Right lobe of liver (tissue), 6 donors: Measurements from ENCODE around the gene ZNF445. TPM values are rescaled to one million over a fixed set of nuclear protein-coding genes. Genes with fewer than 3 reads are reported as not detected.

ENCODE experiments used
- ATAC-seq, 4 donors: fragments of 200-7000 bp; cut with Tn5 transposase; one replicate each; pipeline ENCODE4 v1.9.1; 2020; ENCODE audit warnings: mild to moderate bottlenecking in 4 of 4, moderate library complexity in 4 of 4
- DNase-seq, 3 donors: peaks; one replicate each; pipeline ENCODE4 v3.0.0-alpha.2; 2020
- H3K27ac ChIP-seq, 3 donors: fragments of 200-600 bp; one replicate each; pipeline ENCODE4 v1.8.0; 2022
- H3K27me3 ChIP-seq, 2 donors: fragments of 200-600 bp; one replicate each; pipeline ENCODE4 v1.8.0; 2022
- H3K36me3 ChIP-seq, 4 donors: fragments of 200-600 bp; sonication (generic) in 1 of 4; one replicate each; pipeline versions ENCODE4 v1.5.1 to v1.8.0; 2017 to 2022; ENCODE audit warnings: control low read depth in 1 of 4
- H3K4me1 ChIP-seq, 4 donors: fragments of 200-600 bp; sonication (generic) in 1 of 4; one replicate each; pipeline versions ENCODE4 v1.5.1 to v1.8.0; 2017 to 2022; ENCODE audit warnings: control low read depth in 1 of 4
- H3K4me3 ChIP-seq, 3 donors: fragments of 200-600 bp; one replicate each; pipeline ENCODE4 v1.8.0; 2022
- H3K9me3 ChIP-seq, 4 donors: fragments of 200-600 bp; sonication (generic) in 1 of 4; one replicate each; pipeline versions ENCODE4 v1.5.1 to v1.8.0; 2017 to 2022; ENCODE audit warnings: control low read depth in 1 of 4
- POLR2A ChIP-seq: fragments of 450-650 bp; IDR thresholded peaks from one replicate; pipeline ENCODE4 v1.6.1; 2017; ENCODE audit warnings: antibody characterized with exemption, mild to moderate bottlenecking
- WGBS: methylation state at CpG from one replicate; pipeline ENCODE4 v1.1.6; 2018; ENCODE audit warnings: low coverage, low lambda C conversion rate; ENCODE audit not compliant: insufficient coverage; ENCODE audit errors: missing lambda C conversion rate; 5-methylcytosine and 5-hydroxymethylcytosine counted together
- intact Hi-C, 2 donors: fragments of 100-400 bp; cut with DNase I; formaldehyde crosslinking; loops; one replicate each; pipeline versions ENCODE4 v1.11.2 to v1.14.1; 2022
- total RNA-seq, 6 experiments: library from RNA; depleted of rRNA in 2 of 6; stranded (reverse); fragments of >200 nt in 2 of 6; fragmentation: NEBNext Ultra II Directional in 3 of 6; extraction: Animal tissue kit (Norgen Biotek cat#: 25700) in 3 of 6; gene quantifications; one replicate each; pipeline versions ENCODE4 v1.1.0 to v1.2.4, GENCODE V29; 2016 to 2023
- TF ChIP-seq, protein P1 (sequence below), 4 donors: fragments of 200-600 bp in 3 of 4; fragments of 450-650 bp in 1 of 4; IDR thresholded peaks; one replicate each; pipeline versions ENCODE4 v1.5.1 to v1.8.0; 2016 to 2022; ENCODE audit warnings: antibody characterized with exemption in 4 of 4, mild to moderate bottlenecking in 2 of 4
- donor health status: DM: no; HTN: yes; CAD: no.
- donor health status: DM: no; HTN: no; CAD: no.
- donor health status: DM: no; HTN: no; CAD: no.
- donor health status: DM: no; HTN: yes; CAD: no.
- donor health status: DM: no; HTN: yes; CAD: no.

The ZNF445 gene
- total RNA-seq, 6 experiments from 2014 or later, result 3.2 to 10.1 (median 8.9) TPM

DNA sequence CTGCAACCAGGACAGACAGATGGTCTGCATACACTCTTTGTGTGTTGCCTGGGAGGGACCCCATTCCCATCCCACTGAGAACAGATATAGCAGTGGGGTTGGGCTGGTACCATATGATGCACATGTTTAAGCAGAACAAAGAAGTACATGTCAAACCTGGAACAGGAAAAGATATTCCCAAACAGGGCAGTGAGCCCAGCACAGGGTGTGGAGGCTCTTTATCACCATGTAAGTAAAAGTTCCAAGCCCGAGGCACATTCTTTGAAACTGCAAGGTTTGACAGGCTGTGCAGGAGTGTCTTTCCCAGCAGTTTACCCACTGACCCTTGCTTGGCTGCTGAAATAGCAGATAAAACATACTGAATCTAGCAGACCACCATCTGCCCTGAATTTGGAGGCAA lies 5.3 kb upstream of the ZNF445 start:
- H3K4me3 ChIP-seq, result no peak overlapping the region
- TF ChIP-seq, protein P1, sequence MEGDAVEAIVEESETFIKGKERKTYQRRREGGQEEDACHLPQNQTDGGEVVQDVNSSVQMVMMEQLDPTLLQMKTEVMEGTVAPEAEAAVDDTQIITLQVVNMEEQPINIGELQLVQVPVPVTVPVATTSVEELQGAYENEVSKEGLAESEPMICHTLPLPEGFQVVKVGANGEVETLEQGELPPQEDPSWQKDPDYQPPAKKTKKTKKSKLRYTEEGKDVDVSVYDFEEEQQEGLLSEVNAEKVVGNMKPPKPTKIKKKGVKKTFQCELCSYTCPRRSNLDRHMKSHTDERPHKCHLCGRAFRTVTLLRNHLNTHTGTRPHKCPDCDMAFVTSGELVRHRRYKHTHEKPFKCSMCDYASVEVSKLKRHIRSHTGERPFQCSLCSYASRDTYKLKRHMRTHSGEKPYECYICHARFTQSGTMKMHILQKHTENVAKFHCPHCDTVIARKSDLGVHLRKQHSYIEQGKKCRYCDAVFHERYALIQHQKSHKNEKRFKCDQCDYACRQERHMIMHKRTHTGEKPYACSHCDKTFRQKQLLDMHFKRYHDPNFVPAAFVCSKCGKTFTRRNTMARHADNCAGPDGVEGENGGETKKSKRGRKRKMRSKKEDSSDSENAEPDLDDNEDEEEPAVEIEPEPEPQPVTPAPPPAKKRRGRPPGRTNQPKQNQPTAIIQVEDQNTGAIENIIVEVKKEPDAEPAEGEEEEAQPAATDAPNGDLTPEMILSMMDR (IDR thresholded peaks at IDR 0.05), result no peak
- TF ChIP-seq POLR2A, result no peak
- peaks cover 0 to 2% (median 0%) of the 10 kb centered on the region in 4 donors for H3K9me3 ChIP-seq
- ATAC-seq (no peak), DNase-seq (no peak)
- H3K36me3 ChIP-seq, result no peaks in the 10 kb centered on the region
- intact Hi-C loops, result no loop called here
- no peak overlapping the region for H3K27ac ChIP-seq
- H3K4me1 ChIP-seq, result no peaks in the 10 kb centered on the region
- H3K27me3 ChIP-seq, result no peaks in the 10 kb centered on the region
- WGBS, result 67% methylated on average over 1 of the region's 1 CpG

DNA sequence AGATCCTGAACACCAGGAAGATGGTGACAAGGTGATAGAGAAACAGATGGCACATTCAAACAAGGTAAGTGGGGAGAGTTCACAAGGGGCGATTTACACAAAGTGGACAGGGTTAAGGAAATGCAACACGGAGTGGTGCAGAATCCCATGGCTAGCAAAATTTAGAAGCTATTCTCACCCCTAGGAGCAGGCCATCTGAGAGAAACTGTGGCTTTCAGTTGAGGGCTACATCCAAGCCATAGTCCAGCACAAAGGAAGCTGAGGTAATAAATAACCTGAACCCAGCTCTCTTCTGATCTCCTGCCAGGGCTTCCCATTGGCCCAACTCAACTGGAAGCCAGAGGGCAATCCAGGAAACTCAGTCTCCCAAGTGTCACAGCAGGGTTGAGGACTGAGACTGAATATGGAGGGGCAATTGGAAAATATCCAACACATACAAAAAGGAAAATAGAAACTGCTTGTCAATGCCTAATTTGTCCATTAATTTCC lies 1.2 kb upstream of the ZNF445 start:
- DNase-seq, result no peak
- ATAC-seq, result peak in 1 of 4 donors; percentile 9
- Histone ChIP-seq H3K27ac (no peak overlapping the region), H3K4me1 (peaks cover 0 to 7% (median 2%) of the 10 kb centered on the region in 4 donors), H3K36me3 (no peaks in the 10 kb centered on the region), H3K4me3 (no peak overlapping the region), H3K27me3 (no peaks in the 10 kb centered on the region), H3K9me3 (no peaks in the 10 kb centered on the region)
- TF ChIP-seq POLR2A, result no peak
- TF ChIP-seq, protein P1 (IDR thresholded peaks at IDR 0.05), result no peak
- intact Hi-C loops, result no loop called here
- WGBS, result 80% methylated on average over 2 of the region's 2 CpGs

DNA sequence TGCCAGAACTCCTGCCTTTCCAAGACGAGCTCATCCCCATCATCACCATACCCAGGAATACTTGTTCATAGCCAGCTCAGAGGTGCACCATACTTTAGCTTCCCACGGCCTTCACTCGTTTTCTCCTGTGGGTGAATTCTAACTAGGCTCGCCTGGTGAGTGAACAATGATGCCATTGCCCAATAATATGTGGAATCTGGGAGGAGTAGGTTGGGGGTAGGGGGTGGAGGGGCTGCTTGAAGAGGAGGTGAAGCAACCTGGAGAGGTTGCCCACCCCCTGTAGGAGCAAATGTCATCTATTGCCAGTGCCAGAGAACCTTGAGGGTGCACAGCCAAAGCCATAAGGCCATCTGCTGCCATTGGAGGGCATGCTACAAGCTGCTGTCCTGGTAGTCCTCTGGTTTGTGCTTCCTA lies 592 bp upstream of the ZNF445 start:
- no peaks in the 10 kb centered on the region for H3K27me3 ChIP-seq
- WGBS, result 63% methylated on average over 2 of the region's 4 CpGs
- ATAC-seq, result peak in 1 of 4 donors; percentile 19
- DNase-seq, result no peak
- H3K4me1 ChIP-seq, result peaks cover 0 to 7% (median 2%) of the 10 kb centered on the region in 4 donors
- no peak for TF ChIP-seq POLR2A
- TF ChIP-seq, protein P1 (IDR thresholded peaks at IDR 0.05), result no peak
- H3K36me3 ChIP-seq, result no peaks in the 10 kb centered on the region
- H3K9me3 ChIP-seq, result no peaks in the 10 kb centered on the region
- intact Hi-C loops, result no loop called here
- H3K27ac ChIP-seq, result no peak overlapping the region
- H3K4me3 ChIP-seq, result peak overlapping the region; percentile 66 to 77 (median 70)

DNA sequence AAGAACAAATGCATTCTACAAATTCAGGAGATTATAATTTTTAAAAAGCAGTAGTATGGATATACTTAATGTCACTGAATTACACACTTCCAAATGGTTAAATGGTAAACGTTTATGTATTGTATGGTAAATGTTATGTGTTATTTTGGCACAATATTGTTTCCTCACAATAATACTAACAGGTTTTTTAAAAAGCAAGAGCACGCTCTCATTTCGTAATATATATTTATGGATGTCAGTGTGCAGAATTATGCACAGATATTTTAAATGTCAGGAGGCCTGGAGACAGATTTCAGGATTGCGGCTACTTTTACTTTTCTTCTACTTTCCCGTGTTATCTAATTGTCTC lies 533 bp downstream of the ZNF445 start:
- intact Hi-C loops, result no loop called here
- Histone ChIP-seq H3K9me3 (no peaks in the 10 kb centered on the region), H3K36me3 (no peaks in the 10 kb centered on the region), H3K4me3 (peak overlapping the region; percentile 66 to 77 (median 70)), H3K27me3 (no peaks in the 10 kb centered on the region), H3K27ac (peak overlapping the region; percentile 48 to 70 (median 65)), H3K4me1 (peaks cover 0 to 7% (median 2%) of the 10 kb centered on the region in 4 donors)
- no peak for DNase-seq
- TF ChIP-seq, protein P1 (IDR thresholded peaks at IDR 0.05), result no peak
- TF ChIP-seq POLR2A, result no peak
- ATAC-seq, result no peak
- 2% methylated on average over 5 of the region's 5 CpGs for WGBS
